Stimulated activated CD8-positive, alpha-beta memory T cell treated with anti-CD3 and anti-CD28 coated beads, Interleukin-12 subunit alpha, Interleukin-12 subunit beta, amount 100 ng/mL, for 1 hour (primary cell): ENCODE measurements around the gene RALGPS1.

Source experiments
- DNase-seq: peaks from one replicate; pipeline ENCODE4 v3.0.0-alpha.2; 2020; ENCODE audit warnings: low read depth

The RALGPS1 gene

GRCh38 chr9:127022913-127023660 lies 108.5 kb downstream of the RALGPS1 start:
- no peak for DNase-seq

- DNase-seq = no peak
Measured at GRCh38 chr9:127025042-127025441, 110.5 kb downstream of the RALGPS1 start.

DNA sequence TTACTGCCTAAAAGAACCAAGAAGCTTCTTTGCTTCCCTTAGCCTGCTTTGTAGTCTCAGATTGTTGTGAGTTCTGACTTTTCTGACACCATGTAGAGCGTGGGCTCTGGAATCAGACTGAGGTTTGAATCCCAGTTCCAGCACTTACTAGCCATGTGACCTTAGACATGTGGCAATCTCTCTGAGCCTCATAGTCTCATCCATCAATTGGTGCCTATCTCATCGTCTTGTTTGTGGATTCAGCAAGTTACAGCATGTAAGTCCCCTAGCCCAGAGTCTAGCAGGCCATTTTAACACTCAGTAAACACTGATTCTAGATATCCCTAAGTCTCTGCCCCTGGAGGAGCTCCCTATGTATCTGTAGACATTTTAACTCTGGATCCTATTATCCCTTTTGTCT lies 113.1 kb downstream of the RALGPS1 start:
- DNase-seq = no peak

DNA sequence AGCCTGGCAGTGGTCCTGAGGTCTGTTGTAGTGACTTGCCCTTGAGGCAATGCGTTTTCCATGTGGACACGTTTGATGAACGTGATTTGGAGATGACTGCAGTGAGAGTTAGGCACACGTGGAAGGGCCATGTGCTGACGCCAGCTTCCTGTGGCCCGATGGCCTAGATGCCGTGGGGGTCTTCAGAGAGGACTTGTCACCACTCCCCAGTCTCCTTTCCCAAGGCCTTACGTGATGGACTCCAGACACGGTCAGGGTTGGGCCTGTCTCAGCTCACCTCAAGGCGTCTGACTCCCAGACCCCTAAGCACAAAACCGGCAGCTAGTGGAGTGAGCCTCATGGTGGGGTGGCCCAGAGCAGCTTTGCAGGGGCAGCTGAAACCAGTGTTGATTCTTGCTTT lies 115.0 kb downstream of the RALGPS1 start:
- DNase-seq = no peak

DNA sequence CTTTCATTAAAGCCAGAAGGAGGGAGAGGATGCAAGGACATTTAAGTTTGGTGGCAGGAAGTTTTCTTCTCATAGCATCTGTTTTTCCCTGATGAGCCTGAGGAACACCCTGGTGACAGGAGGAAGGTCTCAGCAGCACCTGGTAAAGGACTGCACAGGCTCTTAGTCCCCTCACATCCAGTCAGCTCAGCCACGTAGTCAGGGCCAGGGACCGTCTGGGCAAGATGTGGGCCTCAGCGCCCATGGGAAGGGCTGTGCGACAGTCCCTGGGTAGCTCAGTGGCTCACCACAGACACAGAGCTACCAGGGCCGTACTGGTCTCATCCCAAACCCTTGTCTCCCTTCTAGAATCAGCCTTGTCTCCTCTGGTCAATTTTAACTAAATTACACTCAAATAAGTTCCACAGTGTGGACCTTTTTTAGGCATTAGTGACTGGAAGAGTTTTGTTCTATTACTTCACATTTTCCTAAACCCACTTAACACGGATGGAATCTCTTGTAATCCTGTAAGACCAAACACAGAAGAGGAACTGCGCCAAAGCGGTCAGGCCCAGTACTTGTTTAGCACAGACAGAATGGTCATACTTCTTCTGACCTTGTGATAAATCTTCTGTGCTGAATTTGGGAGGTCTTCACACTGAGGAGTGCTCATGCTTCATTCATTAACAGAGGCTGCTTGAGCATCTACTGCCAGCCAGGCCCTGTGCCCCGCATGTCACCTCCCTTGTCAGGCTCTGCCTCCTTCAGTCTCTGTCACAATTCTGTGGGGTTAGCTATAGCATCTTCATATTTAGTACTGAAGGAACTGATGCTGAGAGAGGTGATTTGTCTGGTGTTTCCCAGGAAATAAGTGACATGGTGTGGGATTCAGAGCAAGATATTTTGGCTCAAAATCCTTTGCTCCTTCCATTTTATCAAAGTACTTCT lies 116.5 kb downstream of the RALGPS1 start:
- no peak for DNase-seq

DNA sequence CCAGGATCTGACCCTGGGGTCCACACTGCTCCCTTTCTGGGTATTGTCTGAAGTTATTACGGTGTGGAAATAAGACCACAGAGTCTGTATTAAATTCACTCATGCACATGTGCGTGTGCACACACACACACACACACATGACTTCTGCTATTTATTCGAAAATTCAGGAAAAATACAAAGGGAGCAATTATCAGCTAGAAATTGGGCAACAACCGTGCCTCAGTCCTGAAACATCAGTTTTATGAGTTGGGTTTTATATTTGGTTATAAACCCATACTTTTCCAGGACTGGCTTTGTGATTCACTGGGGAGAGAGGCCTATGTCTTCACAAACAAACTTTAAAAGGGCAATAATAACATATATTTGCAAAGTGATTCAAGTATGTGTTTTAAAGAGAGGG lies 117.7 kb downstream of the RALGPS1 start:
- no peak for DNase-seq

- no peak for DNase-seq
Measured at GRCh38 chr9:127033061-127033460, 118.5 kb downstream of the RALGPS1 start.

- no peak for DNase-seq
Measured at GRCh38 chr9:127033789-127034188, 119.2 kb downstream of the RALGPS1 start.

- DNase-seq = no peak
Measured at GRCh38 chr9:127034691-127035090, 120.1 kb downstream of the RALGPS1 start.

DNA sequence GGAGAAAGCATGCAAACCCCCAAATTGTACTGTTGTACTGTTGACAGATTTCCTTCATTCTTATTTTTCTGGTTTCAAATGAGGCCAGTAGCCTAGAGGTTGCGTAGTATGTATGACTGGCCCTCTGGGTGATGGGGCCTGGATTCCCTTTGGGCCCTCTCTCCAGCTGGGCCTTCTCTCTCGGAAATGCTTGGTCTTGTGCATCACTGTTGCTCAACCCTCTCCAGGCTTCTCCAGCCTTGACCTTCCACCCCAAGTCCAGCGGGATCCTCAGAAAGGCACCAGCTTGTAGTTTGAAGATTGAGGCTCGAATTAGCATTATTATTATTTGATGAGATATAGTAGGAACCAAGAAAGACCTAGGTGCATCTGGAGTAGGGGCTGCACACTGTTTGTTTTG lies 120.8 kb downstream of the RALGPS1 start:
- no peak for DNase-seq

DNA sequence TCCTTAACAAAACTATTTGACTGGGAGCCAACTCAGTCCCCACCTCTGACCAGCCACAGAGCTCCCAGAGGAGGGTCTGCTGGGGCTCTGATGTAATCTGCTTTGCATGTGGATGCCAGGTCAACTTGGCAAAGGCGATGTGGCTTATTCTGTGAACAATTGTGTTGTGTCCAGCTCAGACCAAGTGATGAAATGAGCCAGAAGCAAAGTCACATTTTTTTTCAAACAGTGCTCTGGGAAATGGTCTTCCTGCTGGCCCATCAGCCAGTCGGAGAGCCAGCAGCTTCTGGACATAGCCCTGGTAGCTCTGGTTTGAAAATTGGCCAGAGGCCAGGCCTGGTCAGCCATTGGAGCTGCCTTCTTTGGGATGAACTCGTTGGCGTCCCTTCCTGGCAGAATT lies 121.4 kb downstream of the RALGPS1 start:
- DNase-seq = no peak

DNA sequence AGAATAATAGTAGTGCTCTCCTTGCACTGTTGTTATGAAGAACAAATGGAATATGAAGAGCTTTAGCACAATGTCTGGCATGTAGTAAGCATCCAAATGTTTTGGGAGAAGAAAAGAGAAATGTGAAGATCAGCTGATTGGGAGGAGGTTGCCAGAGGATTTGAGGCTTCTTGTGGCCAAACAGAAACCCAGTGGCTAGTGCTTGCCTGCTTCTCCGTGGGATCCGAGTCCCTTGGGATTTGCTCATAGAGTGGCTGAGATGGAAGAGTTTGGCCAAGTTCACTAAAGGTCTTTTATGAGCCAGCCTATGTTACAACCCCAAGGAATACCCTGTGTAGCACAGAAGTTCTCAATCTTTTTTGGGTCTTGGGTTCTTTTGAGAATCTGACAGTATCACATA lies 121.9 kb downstream of the RALGPS1 start:
- no peak for DNase-seq

GRCh38 chr9:127038531-127038930 lies 123.9 kb downstream of the RALGPS1 start:
- no peak for DNase-seq

- DNase-seq = no peak
Measured at GRCh38 chr9:127039492-127039891, 124.9 kb downstream of the RALGPS1 start.

- DNase-seq = no peak
Measured at GRCh38 chr9:127045148-127045547, 130.6 kb downstream of the RALGPS1 start.

- no peak for DNase-seq
Measured at GRCh38 chr9:127047971-127048370, 133.4 kb downstream of the RALGPS1 start.

GRCh38 chr9:127049044-127049443 lies 134.5 kb downstream of the RALGPS1 start:
- DNase-seq = no peak

DNA sequence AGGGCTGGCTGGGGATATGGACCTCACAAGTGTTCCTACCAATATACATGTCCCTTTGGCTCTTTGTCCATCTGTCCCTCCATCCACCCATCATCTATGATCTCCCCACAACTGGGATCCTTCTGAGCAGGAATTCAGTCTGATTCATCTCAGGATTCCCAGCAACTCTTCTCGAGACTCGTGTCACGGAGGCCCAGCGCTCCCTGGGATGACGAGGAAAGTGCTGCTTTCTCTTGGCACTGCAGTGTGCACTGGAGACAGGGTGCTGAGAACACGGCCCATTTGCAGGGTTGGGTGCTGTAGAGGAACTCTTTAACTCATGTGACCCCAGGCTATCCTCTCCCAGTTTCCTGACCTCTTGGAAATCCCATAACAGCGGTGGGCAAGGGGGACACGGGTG lies 135.0 kb downstream of the RALGPS1 start:
- no peak for DNase-seq

DNA sequence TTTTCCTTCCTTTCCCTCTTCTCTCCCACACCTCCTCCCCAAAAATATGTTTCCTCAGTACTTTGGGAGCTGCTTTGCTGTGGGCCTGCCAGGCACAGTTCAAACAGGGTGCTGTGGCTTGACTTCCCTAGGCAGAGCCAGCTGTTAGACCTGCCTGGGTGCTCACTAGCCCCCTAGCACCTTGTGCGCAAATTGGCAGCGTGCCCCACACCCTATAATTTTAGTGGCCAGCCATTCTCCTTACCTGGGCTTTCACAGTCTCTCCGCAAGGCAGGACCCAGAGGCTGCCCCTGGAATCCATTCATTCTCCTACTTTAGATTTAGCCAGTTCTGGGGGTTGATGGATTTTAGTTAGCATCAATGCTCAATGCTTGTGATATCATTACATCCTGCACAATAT lies 135.6 kb downstream of the RALGPS1 start:
- DNase-seq = no peak

DNA sequence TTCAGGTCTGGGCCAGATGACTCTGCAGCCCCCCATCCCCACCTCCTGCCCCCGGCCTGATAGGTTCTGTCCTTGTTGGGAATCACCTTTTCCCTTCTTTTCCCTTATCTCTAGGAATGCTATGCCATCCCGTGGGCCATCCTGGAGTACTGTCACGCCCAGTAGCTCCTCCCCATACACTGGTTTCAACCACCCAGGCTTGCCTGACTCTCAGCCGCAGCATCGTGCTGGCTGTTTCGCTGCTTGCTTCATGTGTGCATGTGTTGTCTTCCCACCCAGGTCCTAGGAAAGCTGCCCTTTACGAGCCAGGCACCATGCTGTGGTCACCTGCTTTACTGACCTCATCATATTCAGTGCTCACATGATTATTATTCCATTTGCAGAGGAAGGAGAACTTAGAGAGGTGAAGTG lies 136.0 kb downstream of the RALGPS1 start:
- DNase-seq = no peak

DNA sequence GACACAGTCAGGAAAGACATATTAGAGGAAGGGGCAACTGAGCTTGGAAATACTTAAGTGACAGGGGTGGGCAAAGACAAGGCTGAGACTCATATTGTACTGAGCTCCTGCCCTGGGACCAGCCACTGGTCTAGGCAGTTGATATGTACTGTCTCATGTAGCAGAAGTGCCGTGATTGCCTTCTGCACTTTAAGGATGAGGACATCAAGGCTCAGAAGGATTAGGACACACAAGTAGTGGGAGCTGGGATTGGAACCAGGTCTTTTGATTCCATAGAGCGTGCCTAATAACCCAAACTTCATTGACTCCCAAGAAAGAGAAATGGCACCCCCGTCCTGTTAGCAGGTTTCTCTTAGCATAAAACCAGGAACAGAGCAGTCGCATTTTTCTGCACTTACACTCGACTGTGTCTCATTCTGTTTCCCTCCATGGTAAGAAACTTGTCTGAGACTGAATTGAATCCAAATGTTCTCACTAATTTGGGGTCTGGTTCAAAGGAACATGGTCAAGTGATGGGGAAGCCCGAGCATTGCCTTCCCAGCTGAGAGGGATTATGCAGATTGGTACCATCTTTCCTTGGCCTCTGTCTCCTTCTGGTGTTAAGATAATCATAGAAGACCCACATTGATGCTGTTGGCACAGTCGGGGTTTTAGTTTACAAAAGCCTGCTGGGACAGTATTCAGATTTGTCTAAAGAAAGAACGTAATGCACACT lies 137.5 kb downstream of the RALGPS1 start:
- no peak for DNase-seq

GRCh38 chr9:127053057-127053821 lies 138.7 kb downstream of the RALGPS1 start:
- DNase-seq = no peak
